Fibroblast of villous mesenchyme (primary cell): ENCODE results near the gene GRIN2A. TPM values are rescaled to one million over a fixed set of nuclear protein-coding genes. Genes with fewer than 3 reads are reported as not detected.

Experiments used
- DNase-seq: peaks from one replicate; pipeline ENCODE4 v3.0.0-alpha.2; 2010; ENCODE audit warnings: low read depth
- H3K4me3 ChIP-seq: 2 replicates; pipeline ENCODE4 v1.5.1; 2011; ENCODE audit warnings: low read depth, mild to moderate bottlenecking, low read length
- total RNA-seq: library from RNA; depleted of rRNA; stranded (reverse); fragments of >200 nt; gene quantifications from 2 replicates; pipeline ENCODE4 v1.2.3, GENCODE V29; 2012
- TF ChIP-seq, protein P1 (sequence below): IDR thresholded peaks from 2 replicates; pipeline ENCODE4 v1.5.1; 2012; ENCODE audit warnings: low read depth, mild to moderate bottlenecking, low read length; ENCODE audit not compliant: insufficient read depth

The GRIN2A gene
- total RNA-seq, 1 donor: 1.3 TPM

DNA sequence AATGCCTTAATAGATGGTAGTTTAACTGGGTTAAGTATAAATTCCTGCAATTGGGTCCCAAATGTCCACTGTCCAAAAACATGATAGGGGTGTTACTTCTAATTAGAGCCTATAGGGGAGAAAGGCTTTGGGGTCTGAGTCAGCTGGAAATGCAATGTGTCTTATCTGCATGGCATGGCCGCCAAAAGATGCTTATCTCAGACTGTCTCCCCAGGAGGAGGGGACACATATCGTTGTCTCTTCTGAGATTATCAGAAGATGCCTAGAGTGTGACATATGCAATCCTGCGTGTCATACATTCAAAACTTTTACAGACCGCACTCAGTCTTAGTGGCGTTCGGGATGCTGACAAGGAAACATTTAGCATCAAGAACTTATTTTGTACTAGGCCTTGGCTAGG, 442.9 kb downstream of the GRIN2A start:
- TF ChIP-seq, protein P1, sequence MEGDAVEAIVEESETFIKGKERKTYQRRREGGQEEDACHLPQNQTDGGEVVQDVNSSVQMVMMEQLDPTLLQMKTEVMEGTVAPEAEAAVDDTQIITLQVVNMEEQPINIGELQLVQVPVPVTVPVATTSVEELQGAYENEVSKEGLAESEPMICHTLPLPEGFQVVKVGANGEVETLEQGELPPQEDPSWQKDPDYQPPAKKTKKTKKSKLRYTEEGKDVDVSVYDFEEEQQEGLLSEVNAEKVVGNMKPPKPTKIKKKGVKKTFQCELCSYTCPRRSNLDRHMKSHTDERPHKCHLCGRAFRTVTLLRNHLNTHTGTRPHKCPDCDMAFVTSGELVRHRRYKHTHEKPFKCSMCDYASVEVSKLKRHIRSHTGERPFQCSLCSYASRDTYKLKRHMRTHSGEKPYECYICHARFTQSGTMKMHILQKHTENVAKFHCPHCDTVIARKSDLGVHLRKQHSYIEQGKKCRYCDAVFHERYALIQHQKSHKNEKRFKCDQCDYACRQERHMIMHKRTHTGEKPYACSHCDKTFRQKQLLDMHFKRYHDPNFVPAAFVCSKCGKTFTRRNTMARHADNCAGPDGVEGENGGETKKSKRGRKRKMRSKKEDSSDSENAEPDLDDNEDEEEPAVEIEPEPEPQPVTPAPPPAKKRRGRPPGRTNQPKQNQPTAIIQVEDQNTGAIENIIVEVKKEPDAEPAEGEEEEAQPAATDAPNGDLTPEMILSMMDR: no peak
- DNase-seq: no peak
- no peak overlapping the region for H3K4me3 ChIP-seq

DNA sequence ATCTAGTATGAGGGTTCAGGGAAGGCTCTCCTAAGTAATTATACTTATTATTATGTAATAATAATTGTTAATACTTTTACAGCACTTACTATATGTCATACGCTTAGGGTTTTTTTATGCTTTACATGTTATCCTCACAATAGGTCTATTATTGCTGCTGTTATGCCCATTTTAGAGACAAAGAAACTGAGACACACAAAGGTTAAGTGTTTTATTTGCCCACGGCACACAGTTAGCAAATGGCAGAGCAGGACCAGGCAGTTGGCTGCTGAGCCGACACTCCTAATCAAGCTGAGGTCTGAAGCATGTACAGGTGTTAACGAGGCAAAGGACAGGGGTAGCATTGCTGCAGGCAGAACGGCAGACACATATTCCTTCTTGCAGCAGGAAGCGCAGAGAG, 443.5 kb downstream of the GRIN2A start:
- TF ChIP-seq, protein P1: no peak
- DNase-seq: no peak
- no peak overlapping the region for H3K4me3 ChIP-seq

DNA sequence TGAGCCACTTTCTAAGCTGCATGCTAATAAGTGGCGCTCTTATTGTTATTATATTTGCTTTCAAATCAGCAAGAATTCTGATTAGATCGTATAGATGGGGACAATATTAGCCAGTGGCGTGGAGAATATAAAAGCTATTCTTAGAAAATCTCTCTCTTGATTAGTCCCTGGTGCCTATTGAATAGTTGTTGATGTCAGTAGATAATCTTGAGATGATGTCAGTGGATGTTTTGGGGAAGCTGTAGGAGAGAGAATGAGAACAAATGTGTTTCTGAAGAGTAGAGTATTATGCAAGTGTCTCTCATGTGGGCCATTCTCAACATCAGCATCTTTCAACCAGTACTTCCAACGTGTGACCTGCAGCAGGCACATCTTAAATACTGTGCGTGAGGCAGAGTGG, 445.7 kb downstream of the GRIN2A start:
- no peak for DNase-seq
- TF ChIP-seq, protein P1: no peak
- H3K4me3 ChIP-seq: no peak overlapping the region

DNA sequence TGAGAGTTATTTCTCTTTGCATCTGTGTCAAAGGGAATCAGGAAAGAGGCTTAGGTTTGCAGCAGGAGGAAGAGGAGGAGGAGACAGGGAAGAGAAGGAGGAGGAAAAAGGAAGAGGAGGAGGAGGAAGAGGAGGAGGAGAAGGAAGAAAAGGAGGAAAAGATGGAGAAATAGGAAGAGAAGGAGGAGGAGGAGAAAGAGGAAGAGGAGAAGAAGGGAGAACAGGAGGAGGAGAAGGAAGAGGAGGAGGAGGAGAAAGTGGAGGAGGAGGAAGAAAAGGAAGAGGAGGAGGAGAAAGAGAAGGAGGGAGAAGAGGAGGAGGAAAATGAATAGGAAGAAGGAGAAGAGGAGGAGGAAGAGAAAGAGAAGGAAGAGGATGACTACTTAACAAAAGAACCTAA, 459.1 kb downstream of the GRIN2A start:
- DNase-seq: no peak
- TF ChIP-seq, protein P1: no peak
- no peak overlapping the region for H3K4me3 ChIP-seq

DNA sequence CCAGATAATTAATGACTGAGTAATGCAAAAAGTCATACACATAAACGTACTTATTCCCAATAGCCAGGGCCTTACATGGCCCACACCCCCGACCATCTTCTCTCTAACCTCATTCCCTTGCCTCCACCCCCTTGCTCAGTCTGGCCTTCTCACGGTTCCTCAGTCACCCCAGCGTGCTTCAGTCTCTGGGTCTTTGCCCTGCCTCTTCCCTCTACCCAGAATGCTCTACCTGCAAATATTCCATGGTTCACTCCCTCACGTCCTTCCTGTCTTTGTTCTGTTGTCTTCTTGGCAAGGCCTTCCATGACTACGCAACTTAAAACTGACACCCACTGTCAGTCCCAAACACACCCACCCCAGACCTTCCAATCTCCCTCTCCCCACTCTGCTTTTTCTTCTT, 468.3 kb downstream of the GRIN2A start:
- TF ChIP-seq, protein P1: no peak
- H3K4me3 ChIP-seq: no peak overlapping the region
- DNase-seq: no peak

DNA sequence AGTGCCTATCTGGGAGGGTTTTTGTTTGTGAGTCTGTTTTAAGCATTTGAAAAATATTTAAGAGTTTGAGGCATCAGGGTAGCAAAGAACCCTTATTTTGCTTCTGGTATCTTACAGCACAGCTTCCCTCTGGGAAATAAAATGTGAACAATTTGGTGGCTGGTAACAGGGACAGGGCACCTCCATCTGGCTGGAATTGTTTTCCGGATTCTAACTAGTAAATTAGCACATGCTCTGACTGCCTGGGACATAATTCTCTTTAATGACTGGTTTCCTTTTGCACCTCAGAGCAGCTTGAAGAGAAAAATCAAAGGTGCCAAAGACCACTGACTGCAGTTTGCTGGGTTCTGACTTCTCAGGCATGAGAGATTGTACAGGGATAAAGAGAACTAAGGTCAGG, 469.1 kb downstream of the GRIN2A start:
- no peak for DNase-seq
- TF ChIP-seq, protein P1: no peak
- no peak overlapping the region for H3K4me3 ChIP-seq

DNA sequence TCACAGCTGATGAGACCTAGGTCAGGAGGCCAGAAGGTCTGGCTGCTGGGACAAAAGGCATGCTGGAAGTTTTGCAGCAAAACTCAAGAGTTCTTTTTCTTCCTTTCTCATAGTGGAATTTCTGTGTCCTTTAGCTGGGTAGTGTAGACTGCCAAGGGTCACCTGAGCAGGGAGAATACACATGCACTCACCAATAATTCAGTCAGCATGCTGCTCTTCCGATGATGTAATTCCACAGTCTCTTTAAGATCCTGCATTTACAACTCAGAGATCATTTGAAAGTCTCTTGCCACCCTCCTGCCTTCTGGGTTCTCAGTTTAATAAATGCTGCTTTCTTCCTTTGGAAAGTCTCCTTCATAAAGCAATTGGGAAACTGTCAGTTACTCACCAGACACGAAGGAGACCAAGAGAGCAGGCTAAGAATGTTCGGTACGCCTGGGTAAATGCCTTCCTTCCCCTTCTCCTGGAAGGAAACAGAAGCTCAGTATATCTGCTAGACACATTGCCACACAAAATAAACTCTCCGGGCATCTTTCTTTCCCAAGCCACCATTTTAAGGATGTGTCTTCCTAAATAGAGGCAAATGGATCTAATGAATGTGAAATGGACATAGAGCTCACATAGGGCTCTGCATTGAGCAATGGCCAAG, 473.1 kb downstream of the GRIN2A start:
- H3K4me3 ChIP-seq: no peak overlapping the region
- no peak for DNase-seq
- TF ChIP-seq, protein P1: no peak
